NCI-H1092 (cell line): ENCODE data around the gene RNF146.
"Not testable (repeated sequence)": the region's sequence is repeated elsewhere in the genome, so short reads cannot be mapped to it uniquely, and the experiment has no call there.

ENCODE experiments used
- DNase-seq: peaks from one replicate; lab custom pipeline; 2025; lab: John Stamatoyannopoulos, UW

RNF146 gene

DNA sequence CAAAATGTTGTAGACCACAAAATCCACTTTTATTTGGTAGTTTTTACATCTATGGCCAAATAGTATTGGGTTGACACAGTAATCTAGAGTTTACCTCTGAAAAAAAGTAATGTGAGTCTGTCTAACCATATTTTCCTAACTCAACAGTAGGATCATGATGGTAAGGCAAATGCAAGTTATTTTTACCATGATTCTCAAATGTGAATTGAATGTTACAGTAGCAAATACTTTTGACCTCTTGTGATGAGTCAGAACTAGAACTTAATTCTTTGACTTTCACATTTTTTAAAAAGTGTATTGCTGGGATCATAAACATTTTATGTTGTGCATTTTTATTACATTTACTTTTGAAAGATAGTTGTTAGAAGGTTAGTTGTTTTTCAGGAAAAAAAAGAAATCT is 22.0 kb downstream of the RNF146 start:
- DNase-seq, result no peak

DNA sequence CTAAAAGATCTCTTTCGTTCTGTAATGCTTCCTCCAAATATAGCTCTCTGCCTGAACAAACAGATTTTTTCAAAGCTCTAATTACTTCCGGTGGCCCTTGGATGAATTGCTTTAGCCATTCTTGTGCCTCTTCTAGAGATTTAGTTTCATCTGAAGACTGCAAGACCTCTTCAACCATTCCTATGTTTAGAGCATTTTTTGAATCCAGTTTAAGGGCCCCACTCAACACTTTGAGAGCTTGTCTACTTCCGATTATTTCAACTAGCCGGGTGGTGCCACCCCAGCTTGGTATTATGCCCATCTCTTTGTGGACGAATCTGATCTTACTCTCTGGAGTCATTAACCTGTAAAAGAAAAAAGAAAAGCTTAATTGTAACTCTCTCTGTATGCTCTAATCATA is 23.3 kb downstream of the RNF146 start:
- no peak for DNase-seq

DNA sequence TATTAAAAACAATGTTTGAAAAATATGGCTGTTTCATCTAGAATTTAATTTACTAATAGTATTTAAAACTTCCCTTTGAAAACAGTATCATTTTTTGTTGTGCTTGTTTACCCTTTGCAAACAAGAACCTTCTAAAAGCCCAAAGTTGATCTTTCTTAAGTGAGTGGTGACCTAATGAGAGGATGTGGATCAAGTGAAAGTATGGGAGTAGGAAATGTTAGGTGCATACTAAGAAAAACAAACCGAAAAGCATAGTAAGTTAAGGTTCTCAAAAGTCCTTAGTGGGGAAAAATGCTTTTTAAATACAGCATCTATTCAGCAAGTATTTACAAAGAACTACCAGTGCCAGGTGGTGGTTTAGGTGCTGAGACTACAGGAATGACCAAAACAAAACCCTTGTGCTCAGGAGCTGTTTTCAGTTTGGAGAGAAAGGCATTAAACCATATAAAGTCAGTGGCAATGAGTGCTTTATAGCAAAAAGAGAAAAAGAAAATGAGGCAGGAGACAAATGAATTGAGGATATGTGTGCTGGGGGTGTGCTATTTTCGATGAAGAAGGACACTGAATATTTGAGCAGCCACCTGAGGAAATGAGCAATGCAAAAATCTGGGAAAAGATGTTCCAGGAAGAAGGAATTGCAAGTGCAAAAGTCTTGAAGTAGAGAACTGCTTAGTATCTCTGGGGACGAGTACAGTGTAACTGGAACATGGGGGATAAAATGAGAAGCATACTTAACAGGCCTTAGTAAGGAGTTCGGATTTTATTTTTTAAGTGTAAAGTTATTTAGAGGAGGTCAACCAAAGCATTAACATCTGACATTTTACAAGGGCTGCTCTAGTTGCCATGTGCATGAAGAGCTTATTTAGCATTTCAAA is 24.0 kb downstream of the RNF146 start:
- DNase-seq, result no peak

DNA sequence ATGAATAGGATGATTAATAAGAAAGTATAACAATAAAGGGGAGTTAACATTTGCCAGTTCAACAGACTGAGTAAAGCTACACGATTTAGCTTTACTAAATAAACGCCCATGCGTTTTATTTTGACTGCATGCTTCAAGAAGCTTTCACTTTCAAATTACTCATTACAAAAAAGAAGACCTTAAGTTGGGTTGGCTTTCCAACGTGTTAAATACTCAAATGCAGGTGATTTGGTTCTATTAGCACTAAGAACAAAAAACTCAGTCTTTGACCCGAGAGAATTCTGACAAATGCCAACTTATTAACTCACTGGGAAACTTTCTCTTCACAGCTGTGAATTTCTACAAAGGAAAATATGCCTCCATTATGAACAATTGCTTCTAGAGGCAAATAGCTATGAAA is 24.8 kb downstream of the RNF146 start:
- no peak for DNase-seq

DNA sequence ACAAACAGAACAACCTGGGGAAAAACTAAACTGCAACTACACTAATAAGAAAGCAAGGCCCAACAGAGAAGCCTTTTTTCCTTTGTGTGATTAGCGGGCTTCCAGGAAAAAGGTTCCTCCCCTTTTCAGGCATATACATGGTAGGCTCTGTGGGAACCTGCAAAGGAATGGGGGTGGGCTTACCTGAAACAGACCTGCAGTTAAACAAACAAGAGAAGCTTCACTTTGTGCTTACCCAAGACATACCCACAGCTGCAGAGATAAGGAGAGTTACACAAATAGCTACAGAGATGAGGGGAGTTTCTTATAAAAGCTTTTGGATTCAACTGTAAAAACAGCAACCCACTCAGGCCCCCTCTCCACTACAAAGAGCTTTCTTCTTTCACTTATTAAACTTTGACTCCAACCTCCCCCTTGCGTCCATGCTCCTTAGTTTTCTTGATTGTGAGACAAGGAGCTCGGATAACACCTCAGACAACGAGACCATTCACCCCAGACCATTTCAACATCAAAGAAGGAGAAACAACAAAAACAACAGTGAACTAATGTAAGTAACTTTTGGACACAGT is 30.9 kb downstream of the RNF146 start:
- no peak for DNase-seq

DNA sequence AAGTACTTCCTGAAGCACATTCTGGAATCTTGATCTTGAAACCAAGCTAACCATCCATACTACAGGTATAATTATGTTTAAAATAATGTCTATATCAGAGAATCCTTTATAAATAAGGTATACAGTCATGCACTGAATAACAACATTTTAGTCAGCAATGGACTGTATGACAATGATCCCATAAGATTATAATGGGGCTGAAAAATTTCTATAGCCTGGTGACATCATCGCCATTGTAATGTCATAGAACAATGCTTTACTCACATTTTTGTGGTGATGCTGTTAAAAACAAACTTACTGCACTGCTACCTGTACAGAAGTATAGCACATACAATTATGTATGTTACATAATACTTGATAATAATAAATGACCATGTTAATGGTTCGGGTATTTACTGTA is 31.8 kb downstream of the RNF146 start:
- no peak for DNase-seq

DNA sequence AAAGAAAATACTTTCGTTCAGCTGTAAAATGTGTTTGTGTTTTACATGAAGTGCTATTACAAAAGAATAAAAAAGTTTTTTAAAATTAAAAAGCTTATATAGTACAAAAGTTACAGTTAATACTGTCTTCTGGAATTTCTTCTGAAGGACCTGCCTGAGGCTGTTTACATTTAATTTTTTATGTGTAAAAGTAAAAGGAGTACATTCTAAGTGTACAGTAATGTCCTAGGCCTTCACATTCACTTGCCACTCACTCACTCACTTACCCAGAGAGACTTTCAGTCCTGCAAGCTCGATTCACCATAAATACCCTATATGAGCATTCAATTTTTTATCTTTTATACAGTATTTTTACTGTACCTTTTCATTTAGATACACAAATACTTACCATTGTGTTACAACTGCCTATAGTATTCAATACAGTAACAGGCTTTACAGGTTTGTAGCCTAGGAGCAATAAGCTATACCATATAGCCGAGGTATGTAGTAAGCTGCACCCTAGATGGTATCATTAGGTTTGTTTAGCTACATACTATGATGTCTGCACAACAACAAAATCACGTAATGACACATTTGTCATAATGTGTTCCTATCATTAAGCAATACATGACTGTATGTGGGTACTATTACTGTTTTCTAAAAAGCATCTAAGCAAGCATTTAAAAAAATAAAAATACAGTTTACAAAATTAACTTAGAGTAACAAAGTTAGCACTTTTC is 33.0 kb downstream of the RNF146 start:
- DNase-seq, result no peak

DNA sequence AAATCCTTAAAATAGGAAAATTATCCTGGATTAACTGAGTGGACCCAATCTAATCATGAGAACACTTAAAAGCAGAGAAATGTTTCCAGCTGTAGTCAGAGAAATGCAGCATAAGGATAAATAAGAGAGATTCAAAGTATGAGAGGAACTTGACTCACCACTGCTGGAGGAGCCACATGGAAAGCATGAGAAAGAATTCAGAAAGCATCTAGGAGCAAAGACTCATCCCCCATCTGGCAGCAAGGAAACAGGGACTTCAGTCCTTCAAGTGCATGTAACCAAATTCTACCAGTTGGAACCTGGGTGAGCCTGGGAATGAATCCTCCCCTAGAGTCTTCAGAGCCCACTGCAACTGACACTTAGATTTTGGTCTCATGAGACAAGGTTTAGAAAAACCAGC is 33.7 kb downstream of the RNF146 start:
- DNase-seq, result no peak

DNA sequence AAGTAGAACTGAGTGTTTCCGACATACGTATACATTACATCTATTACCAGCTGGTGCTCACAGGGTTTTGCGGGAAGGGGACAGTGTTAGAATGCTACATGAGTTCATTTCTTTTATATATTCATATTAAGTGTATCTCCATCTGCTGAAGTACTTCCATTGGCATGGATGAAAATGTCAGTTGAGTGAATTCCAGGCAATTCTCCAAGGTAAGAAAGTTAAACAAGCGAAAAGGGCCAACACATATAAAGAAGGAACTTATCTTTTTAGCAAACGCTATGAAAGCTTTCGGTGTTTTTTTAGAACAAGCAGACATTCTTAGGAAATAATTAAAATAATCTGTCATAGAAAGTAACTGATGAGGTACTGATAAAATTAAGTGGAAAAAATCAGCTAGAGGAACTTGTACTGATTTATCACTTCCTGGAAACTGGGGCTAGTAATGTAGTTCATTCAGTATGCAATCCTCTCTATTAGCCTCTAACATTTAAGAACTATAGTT is 34.6 kb downstream of the RNF146 start:
- no peak for DNase-seq

DNA sequence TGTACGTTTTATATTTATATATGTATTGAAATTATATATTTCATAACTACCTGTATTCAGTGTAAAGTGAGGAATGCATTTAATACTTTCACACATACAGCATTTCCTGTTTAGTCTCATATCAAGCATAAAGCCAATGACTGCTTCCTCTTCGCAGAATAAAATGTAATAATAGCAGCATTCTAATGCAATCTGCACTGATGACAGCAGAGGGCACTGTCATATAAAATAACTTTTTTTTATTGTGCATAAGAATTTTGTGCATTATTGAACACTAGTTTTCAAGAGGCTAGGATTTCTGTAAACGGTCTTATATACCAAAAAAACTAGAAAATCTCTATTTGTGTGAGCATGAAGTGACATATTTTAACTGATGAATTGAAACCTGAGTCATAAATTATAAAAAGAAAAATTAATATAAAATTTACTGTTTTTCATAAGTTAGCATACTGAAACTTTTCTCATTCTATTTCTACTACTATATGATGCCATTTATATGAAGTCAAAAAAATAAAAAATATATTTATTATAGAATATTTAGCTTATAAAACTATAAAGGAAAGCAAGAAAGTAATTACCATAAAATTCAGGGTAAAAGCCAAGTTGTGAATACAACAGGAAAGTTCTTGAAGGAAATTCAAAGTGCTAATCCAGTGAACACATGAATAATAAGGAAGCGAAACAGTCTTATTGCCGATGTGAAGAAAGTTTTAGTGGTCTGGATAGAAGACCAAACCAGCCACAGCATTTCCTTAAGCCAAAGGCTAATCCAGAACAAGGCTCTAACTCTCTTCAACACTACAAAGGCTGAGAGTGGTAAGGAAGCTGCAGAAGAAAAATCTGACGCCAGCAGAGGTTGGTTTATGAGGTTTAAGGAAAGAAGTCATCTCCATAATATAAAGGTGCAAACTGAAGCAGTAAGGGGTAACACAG is 36.3 kb downstream of the RNF146 start:
- DNase-seq, result no peak

DNA sequence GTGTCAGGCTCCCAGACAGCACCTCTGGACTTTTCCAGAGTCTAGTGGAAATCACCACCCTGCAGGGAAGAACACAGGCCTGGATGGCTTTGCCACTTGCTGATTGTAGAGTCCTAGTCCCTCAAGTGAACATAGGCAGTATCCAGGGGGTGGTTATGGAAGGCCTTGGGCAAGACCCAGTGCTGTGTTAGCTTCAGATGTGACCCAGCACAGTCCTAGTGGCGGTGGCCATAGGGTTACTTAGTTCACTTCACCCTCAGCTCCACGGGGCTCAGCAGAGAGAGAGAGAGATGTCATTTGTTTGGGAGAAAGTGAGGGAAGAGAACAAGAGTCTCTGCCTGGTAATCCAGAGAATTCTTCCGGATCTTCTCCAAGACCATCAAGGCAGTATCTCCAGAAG is 37.3 kb downstream of the RNF146 start:
- no peak for DNase-seq

DNA sequence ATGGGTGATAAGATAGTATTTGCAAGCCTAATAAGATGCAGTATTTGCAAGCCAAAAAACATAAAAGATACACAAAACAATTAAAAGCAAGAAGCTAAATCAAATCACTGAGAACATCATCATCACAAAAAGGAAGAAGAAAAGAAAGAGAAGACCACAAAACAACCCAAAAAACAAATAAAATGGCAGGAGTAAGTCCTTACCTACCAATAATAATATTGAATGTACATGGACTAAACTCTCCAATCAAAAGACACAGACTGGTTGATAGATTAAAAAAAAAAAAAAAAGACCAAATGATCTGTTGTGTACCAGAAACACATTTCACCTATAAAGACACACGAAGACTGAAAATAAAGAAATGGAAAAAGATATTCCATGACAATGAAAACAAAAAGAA is 39.1 kb downstream of the RNF146 start:
- DNase-seq, result no peak

DNA sequence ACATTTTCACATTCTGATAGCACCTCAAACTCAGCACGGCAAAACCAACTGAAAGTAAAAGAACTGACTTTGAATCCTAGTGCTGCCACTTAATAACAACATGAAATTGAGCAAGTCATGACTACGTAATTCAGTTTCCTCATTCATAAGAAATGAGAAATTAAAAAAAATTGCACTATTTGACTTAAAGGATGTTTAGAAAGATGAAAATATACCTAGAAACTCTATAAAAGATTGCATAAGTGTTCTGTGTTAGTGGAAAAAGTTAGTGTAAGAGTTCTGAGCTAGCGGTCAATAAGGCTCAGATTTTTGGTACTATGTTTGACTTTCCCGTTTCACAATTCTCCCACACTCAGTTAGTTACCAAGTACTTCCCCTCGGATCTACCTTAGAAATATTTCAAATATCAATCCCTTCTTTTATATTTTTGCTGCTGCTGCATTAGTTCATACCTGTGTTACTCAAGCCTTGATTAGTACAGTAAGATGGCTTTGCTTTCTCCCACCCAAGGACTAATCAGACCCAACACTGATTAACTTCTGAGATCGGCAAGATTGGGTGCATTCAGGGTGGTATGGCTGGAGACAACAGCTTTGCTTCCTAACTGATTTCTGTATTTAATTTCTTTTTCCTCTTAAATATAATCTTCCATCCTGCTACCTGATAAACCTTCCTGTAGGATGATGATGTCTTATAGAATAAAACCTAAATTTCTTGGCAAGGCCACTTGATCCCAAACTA is 50.9 kb downstream of the RNF146 start:
- no peak for DNase-seq

DNA sequence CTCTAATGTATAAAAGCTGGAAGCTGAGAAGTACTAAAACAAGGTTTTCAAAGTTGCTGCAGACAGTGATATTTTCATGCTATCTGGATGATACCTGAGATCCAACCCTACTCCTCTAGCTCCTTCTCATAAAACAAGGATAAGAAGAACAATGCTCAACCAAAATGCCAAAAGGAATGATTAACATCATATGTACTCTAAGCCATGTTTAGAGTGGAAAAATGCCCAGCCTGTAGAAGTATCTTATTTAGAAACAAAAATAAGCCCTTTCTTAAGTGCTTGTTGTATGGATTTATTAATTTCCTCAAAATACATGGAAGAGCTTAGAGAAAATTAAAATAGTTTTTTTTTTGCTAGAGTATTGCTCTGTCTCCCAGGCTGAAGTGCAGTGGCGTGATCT is 53.0 kb downstream of the RNF146 start:
- DNase-seq, result no peak

DNA sequence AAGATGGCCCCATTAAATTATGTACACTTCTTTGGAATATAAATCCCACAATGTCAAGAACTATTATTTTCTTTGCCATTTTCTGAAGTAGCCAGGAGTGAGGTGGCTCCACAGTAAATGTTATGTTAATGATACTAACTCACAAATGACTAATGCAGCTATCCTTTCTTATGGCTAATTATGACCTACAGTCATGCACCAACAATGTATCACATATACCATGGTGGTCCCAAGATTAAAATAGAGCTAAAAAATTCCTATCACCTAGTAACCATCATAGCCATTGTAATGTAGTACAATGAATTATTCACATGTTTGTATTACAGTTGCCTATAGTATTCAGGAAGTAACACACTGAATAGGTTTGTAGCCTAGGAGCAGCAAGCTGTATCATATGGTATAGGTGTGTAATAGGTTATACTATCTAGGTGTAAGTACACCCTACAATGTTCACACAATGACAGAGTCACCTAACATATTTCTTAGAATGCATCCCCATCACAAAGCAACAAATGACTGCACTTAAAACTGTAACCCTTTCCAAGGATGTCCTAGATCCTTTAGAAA is 61.5 kb downstream of the RNF146 start:
- no peak for DNase-seq

DNA sequence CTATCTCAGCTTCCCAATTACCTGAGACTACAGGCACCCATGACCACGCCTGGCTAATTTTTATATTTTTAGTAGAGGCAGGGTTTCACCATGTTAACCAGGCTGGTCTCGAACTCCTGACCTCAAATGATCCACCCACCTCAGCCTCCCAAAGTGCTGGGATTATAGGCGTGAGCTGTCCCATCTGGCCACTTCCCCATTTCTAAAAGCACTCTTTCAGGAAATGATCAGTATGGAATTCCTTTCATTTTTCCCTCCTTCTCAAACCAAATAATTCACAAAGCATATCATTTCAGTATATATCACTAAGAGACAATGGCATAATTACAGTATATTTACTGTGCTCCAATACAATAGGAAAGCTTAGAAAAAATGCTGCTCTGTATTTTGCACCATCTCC is 64.6 kb downstream of the RNF146 start:
- DNase-seq, result not testable (repeated sequence)

DNA sequence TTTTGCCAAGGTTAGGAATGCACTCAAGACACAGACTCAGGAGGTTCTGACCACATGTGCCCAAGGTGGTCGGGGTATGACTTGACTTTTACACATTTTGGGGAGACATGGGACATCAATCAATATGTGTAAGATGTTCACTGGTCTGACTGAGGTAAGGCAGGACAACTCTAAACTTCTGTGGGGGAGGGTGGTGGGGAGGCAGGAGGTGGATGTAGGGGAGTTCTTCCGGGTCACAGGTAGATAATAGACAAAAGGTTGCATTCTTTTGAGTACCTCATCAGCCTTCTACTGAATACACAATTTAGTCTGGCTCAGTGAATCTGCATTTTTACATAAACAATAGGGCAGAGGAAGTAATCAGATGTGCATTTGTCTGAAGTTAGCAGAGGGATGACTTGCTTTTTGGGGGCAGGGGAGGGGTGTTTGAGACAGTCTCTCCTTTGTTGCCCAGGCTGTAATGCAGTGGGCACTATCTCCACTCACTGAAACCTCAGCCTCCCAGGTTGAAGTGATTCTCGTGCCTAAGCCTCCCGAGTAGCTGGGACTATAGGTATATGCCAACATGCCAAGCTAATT is 65.8 kb downstream of the RNF146 start:
- no peak for DNase-seq
